ENCODE results near the gene CDK15. TPM values are rescaled to one million over a fixed set of nuclear protein-coding genes. Genes with fewer than 3 reads are reported as not detected.

Gene CDK15
- 1 to 10 TPM in 1 of 3 donors, under 1 TPM in 1, not detected in 1; 0.72 to 2.5 TPM for total RNA-seq
- not detected for total RNA-seq (2013)

DNA sequence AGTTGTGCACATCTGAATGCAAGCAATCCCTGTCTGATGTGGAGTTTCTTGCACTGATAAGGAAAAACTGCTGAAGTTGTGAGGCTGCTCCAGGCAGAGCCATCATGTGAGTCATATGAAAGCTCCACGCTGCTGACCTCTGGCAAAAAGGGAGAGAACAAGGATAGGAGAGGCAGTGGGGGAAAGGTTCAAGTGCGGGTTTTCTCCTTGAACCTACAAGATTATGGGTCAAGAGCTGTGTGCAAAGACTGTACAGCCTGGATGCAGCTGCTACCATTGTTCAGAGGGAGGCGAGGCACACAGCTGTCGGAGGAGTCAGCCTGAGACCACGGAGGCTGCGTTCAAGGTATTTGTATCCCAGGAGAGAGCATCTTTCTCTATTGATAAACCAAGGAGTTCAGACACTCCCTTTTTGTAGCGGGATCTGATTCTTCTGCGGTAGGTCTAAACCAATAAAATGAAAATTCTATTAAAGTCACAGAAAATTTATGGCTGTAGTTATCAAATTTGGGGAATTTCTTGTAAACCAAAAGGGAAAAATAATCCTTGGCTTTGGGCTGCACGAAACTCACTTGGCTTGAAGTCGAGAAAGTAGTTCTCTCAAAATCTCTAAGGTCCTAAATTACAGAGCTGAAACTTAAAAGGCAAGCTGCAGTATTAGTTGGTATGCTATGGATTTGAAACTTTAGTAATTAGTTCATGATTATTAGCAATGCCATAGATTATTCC, at the start of gene CDK15:
CDK15 (plus strand) TSS at position 96 of the 729 bp plus-strand sequence; CDS start at position 224, 128 bp downstream.
- H3K9me3 Mint-ChIP-seq: no peaks in the 10 kb centered on the region
- H3K4me3 Mint-ChIP-seq: no peak within 1 kb of the TSS
- WGBS (ENCODE audit: insufficient coverage): 85% methylated on average over 8 of the region's 10 CpGs
- Histone ChIP-seq H3K9me3 (ENCODE audit: control insufficient read depth, insufficient read depth, low read length) (no peaks in the 10 kb centered on the region), H3K27me3 (ENCODE audit: control insufficient read depth, insufficient read depth, low read length) (peaks cover 3% of the 10 kb centered on the region), H3K4me1 (ENCODE audit: control insufficient read depth, insufficient read depth, low read length) (no peaks in the 10 kb centered on the region), H3K4me3 (ENCODE audit: low read length) (no peak within 1 kb of the TSS), H3K36me3 (ENCODE audit: control insufficient read depth, insufficient read depth, low read length) (no peaks in the 10 kb centered on the region), H3K27ac (ENCODE audit: low read length) (no peak within 1 kb of the TSS)
- intact Hi-C loops (cut with micrococcal nuclease): no loop called here
- TF ChIP-seq, protein P1, sequence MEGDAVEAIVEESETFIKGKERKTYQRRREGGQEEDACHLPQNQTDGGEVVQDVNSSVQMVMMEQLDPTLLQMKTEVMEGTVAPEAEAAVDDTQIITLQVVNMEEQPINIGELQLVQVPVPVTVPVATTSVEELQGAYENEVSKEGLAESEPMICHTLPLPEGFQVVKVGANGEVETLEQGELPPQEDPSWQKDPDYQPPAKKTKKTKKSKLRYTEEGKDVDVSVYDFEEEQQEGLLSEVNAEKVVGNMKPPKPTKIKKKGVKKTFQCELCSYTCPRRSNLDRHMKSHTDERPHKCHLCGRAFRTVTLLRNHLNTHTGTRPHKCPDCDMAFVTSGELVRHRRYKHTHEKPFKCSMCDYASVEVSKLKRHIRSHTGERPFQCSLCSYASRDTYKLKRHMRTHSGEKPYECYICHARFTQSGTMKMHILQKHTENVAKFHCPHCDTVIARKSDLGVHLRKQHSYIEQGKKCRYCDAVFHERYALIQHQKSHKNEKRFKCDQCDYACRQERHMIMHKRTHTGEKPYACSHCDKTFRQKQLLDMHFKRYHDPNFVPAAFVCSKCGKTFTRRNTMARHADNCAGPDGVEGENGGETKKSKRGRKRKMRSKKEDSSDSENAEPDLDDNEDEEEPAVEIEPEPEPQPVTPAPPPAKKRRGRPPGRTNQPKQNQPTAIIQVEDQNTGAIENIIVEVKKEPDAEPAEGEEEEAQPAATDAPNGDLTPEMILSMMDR (IDR thresholded peaks at IDR 0.05): no peak
- H3K4me1 Mint-ChIP-seq: no peaks in the 10 kb centered on the region
- no peaks in the 10 kb centered on the region for H3K36me3 Mint-ChIP-seq
- no peak within 1 kb of the TSS for H3K27ac Mint-ChIP-seq
- ATAC-seq: no peak
- peaks cover 15 to 40% of the 10 kb centered on the region in 2 donors for H3K27me3 Mint-ChIP-seq (ENCODE audit: low read depth in 2 of 2)
- DNase-seq: no peak

DNA sequence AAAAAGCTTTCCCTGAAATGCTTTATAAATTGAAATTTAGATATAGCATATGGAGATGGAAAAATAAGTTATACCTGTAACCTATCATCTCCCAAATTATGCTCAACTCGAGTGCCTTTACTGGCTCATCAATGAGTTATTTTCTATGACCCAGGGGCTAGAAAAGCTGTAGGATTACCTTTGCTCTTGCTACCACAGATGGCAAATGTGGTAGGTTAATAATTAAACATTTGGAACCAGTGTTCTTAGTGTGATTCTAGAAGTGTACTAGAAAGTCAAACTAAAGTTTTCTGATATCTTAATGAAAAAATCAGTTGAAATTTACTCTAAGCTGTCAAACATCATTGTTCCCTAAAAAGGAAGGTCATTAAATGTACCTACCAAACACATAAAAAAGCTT, 48.1 kb upstream of the CDK15 start:
- Histone ChIP-seq H3K4me1 (ENCODE audit: control insufficient read depth, insufficient read depth, low read length) (no peaks in the 10 kb centered on the region), H3K36me3 (ENCODE audit: control insufficient read depth, insufficient read depth, low read length) (peaks cover 30% of the 10 kb centered on the region), H3K9me3 (ENCODE audit: control insufficient read depth, insufficient read depth, low read length) (no peaks in the 10 kb centered on the region), H3K27me3 (ENCODE audit: control insufficient read depth, insufficient read depth, low read length) (no peaks in the 10 kb centered on the region), H3K27ac (ENCODE audit: low read length) (no peak overlapping the region), H3K4me3 (ENCODE audit: low read length) (no peak overlapping the region)
- WGBS (ENCODE audit: insufficient coverage): 0% methylated on average over 1 of the region's 1 CpG
- Mint-ChIP-seq H3K4me1 (no peaks in the 10 kb centered on the region), H3K4me3 (no peak overlapping the region), H3K9me3 (no peaks in the 10 kb centered on the region), H3K27ac (no peak overlapping the region), H3K36me3 (no peaks in the 10 kb centered on the region), H3K27me3 (ENCODE audit: low read depth in 2 of 2) (no peaks in the 10 kb centered on the region)
- no peak for DNase-seq
- ATAC-seq: no peak
- TF ChIP-seq, protein P1 (IDR thresholded peaks at IDR 0.05): no peak
- intact Hi-C loops (cut with micrococcal nuclease): no loop called here

DNA sequence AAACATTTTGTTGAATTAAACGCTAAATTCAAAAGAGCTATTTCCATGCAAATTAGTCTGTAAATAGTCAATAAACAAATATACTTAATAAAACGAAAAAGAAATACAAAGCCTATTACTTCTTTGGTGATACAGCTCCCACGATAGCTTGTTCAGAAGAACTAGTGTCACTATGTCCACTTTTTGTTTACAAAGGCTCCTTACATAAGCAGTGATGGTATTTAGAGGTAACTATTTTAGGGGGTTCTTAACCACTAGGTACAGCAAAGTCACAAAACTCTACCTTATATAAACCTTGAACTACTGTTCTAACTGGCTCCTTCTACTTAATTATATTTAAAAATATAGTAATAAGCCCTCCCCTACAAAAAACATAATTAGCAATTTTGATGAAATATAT, 47.5 kb upstream of the CDK15 start:
- Histone ChIP-seq H3K27ac (ENCODE audit: low read length) (no peak overlapping the region), H3K4me3 (ENCODE audit: low read length) (no peak overlapping the region), H3K36me3 (ENCODE audit: control insufficient read depth, insufficient read depth, low read length) (peaks cover 31% of the 10 kb centered on the region), H3K27me3 (ENCODE audit: control insufficient read depth, insufficient read depth, low read length) (no peaks in the 10 kb centered on the region), H3K4me1 (ENCODE audit: control insufficient read depth, insufficient read depth, low read length) (no peaks in the 10 kb centered on the region), H3K9me3 (ENCODE audit: control insufficient read depth, insufficient read depth, low read length) (no peaks in the 10 kb centered on the region)
- intact Hi-C loops (cut with micrococcal nuclease): no loop called here
- H3K27me3 Mint-ChIP-seq (ENCODE audit: low read depth in 2 of 2): no peaks in the 10 kb centered on the region
- no peak overlapping the region for H3K4me3 Mint-ChIP-seq
- H3K4me1 Mint-ChIP-seq: no peaks in the 10 kb centered on the region
- TF ChIP-seq, protein P1 (IDR thresholded peaks at IDR 0.05): no peak
- no peak overlapping the region for H3K27ac Mint-ChIP-seq
- H3K9me3 Mint-ChIP-seq: no peaks in the 10 kb centered on the region
- ATAC-seq: no peak
- no peak for DNase-seq
- no CpG with 5 or more reads among the region's 3 CpGs for WGBS (ENCODE audit: insufficient coverage)
- H3K36me3 Mint-ChIP-seq: no peaks in the 10 kb centered on the region

DNA sequence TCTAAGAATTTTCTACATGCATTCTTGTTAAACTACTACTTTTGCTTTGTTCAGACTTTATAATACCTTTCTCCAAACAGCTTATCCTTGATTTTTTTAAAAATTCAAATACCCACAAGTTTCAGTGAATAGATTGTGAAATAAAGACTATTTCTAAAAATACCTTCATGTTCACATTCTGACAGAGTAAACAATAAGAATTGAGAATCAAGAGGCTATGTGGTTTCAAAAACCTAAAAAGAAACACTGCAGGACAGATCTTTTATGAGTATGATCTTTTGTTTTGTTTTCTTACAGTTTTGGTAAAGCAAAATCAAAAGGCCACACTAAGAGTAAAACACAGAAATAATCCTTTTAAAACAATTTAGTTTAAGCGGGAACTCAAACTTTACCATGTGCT, 46.8 kb upstream of the CDK15 start:
- TF ChIP-seq, protein P1 (IDR thresholded peaks at IDR 0.05): no peak
- Histone ChIP-seq H3K4me1 (ENCODE audit: control insufficient read depth, insufficient read depth, low read length) (no peaks in the 10 kb centered on the region), H3K9me3 (ENCODE audit: control insufficient read depth, insufficient read depth, low read length) (no peaks in the 10 kb centered on the region), H3K36me3 (ENCODE audit: control insufficient read depth, insufficient read depth, low read length) (peaks cover 28% of the 10 kb centered on the region), H3K27ac (ENCODE audit: low read length) (no peak overlapping the region), H3K4me3 (ENCODE audit: low read length) (no peak overlapping the region), H3K27me3 (ENCODE audit: control insufficient read depth, insufficient read depth, low read length) (no peaks in the 10 kb centered on the region)
- H3K9me3 Mint-ChIP-seq: no peaks in the 10 kb centered on the region
- ATAC-seq (no peak), DNase-seq (no peak)
- H3K27me3 Mint-ChIP-seq (ENCODE audit: low read depth in 2 of 2): no peaks in the 10 kb centered on the region
- intact Hi-C loops (cut with micrococcal nuclease): no loop called here
- no peak overlapping the region for H3K4me3 Mint-ChIP-seq
- no CpG with 5 or more reads among the region's 1 CpG for WGBS (ENCODE audit: insufficient coverage)
- H3K4me1 Mint-ChIP-seq: no peaks in the 10 kb centered on the region
- H3K27ac Mint-ChIP-seq: no peak overlapping the region
- no peaks in the 10 kb centered on the region for H3K36me3 Mint-ChIP-seq

Data from natural killer cell (primary cell).